ENCODE data around the gene TAS1R2.

Gene TAS1R2

GRCh38 chr1:18819203-18819602 is 40.3 kb downstream of the TAS1R2 start:
- no peak for DNase-seq

GRCh38 chr1:18817795-18818435 is 41.5 kb downstream of the TAS1R2 start:
- DNase-seq, result no peak

GRCh38 chr1:18817316-18817715 is 42.1 kb downstream of the TAS1R2 start:
- no peak for DNase-seq

- DNase-seq, result no peak
These were observed 42.7 kb downstream of the TAS1R2 start for GRCh38 chr1:18816808-18817207.

GRCh38 chr1:18814874-18815531 is 44.5 kb downstream of the TAS1R2 start:
- no peak for DNase-seq

- DNase-seq, result no peak
These were observed 45.0 kb downstream of the TAS1R2 start for GRCh38 chr1:18814425-18814824.

GRCh38 chr1:18812453-18812939 is 47.0 kb downstream of the TAS1R2 start:
- DNase-seq, result no peak

GRCh38 chr1:18811733-18812452 is 47.6 kb downstream of the TAS1R2 start:
- DNase-seq, result no peak

- DNase-seq, result no peak
These were observed 49.2 kb downstream of the TAS1R2 start for GRCh38 chr1:18809953-18810899.

GRCh38 chr1:18808550-18808949 is 50.9 kb downstream of the TAS1R2 start:
- no peak for DNase-seq

GRCh38 chr1:18807334-18808063 is 52.0 kb downstream of the TAS1R2 start:
- no peak for DNase-seq

GRCh38 chr1:18805925-18806849 is 53.3 kb downstream of the TAS1R2 start:
- no peak for DNase-seq

- no peak for DNase-seq
These were observed 54.1 kb downstream of the TAS1R2 start for GRCh38 chr1:18805150-18805879.

- no peak for DNase-seq
These were observed 55.6 kb downstream of the TAS1R2 start for GRCh38 chr1:18803851-18804250.

- DNase-seq, result no peak
These were observed 56.2 kb downstream of the TAS1R2 start for GRCh38 chr1:18803151-18803791.

GRCh38 chr1:18802231-18802630 is 57.2 kb downstream of the TAS1R2 start:
- DNase-seq, result no peak

- DNase-seq, result no peak
These were observed 59.2 kb downstream of the TAS1R2 start for GRCh38 chr1:18800258-18800657.

GRCh38 chr1:18799454-18799853 is 60.0 kb downstream of the TAS1R2 start:
- no peak for DNase-seq

GRCh38 chr1:18798946-18799345 is 60.5 kb downstream of the TAS1R2 start:
- no peak for DNase-seq

- DNase-seq, result no peak
These were observed 60.9 kb downstream of the TAS1R2 start for GRCh38 chr1:18798533-18798932.

Measured in suppressor macrophage treated with lipopolysaccharide for 4 hours (primary cell).